Endothelial cell (in vitro differentiated cells): ENCODE data around the gene ZMYM4. TPM values are rescaled to one million over a fixed set of nuclear protein-coding genes. Genes with fewer than 3 reads are reported as not detected.

ENCODE experiments used
- DNase-seq: peaks from one replicate; pipeline ENCODE4 v3.0.0; 2021; ENCODE audit warnings: low spot score
- H3K27ac Mint-ChIP-seq: one replicate; pipeline ENCODE4 v1.8.0; 2021; ENCODE audit warnings: mixed read lengths, inconsistent platforms; ENCODE audit not compliant: unreplicated experiment
- H3K27me3 Mint-ChIP-seq: one replicate; pipeline ENCODE4 v1.8.0; 2021; ENCODE audit warnings: mild to moderate bottlenecking, moderate library complexity, mixed read lengths, inconsistent platforms; ENCODE audit not compliant: unreplicated experiment
- H3K36me3 Mint-ChIP-seq: one replicate; pipeline ENCODE4 v1.8.0; 2021; ENCODE audit warnings: mild to moderate bottlenecking, low read depth, mixed read lengths, inconsistent platforms; ENCODE audit not compliant: unreplicated experiment
- H3K4me1 Mint-ChIP-seq: one replicate; pipeline ENCODE4 v1.8.0; 2021; ENCODE audit warnings: mild to moderate bottlenecking, mixed read lengths, inconsistent platforms; ENCODE audit not compliant: unreplicated experiment
- H3K4me3 Mint-ChIP-seq: one replicate; pipeline ENCODE4 v1.8.0; 2021; ENCODE audit warnings: mild to moderate bottlenecking, mixed read lengths, inconsistent platforms; ENCODE audit not compliant: unreplicated experiment
- H3K9me3 Mint-ChIP-seq: one replicate; pipeline ENCODE4 v1.8.0; 2021; ENCODE audit warnings: mixed read lengths, inconsistent platforms; ENCODE audit not compliant: unreplicated experiment
- total RNA-seq: library from RNA; stranded (reverse); fragmentation: NEBNext Ultra II Directional; extraction: Animal tissue kit (Norgen Biotek cat#: 25700); gene quantifications from one replicate; pipeline ENCODE4 v1.2.1, GENCODE V29; 2021; ENCODE audit not compliant: unreplicated experiment
- TF ChIP-seq, protein P1 (sequence below): fragments of 200-600 bp; sonication (generic); IDR thresholded peaks from one replicate; pipeline ENCODE4 v1.5.0; 2021; ENCODE audit warnings: antibody characterized with exemption; ENCODE audit not compliant: unreplicated experiment

Gene ZMYM4
- total RNA-seq, 1 donor from 2014 or later = 102 TPM

DNA sequence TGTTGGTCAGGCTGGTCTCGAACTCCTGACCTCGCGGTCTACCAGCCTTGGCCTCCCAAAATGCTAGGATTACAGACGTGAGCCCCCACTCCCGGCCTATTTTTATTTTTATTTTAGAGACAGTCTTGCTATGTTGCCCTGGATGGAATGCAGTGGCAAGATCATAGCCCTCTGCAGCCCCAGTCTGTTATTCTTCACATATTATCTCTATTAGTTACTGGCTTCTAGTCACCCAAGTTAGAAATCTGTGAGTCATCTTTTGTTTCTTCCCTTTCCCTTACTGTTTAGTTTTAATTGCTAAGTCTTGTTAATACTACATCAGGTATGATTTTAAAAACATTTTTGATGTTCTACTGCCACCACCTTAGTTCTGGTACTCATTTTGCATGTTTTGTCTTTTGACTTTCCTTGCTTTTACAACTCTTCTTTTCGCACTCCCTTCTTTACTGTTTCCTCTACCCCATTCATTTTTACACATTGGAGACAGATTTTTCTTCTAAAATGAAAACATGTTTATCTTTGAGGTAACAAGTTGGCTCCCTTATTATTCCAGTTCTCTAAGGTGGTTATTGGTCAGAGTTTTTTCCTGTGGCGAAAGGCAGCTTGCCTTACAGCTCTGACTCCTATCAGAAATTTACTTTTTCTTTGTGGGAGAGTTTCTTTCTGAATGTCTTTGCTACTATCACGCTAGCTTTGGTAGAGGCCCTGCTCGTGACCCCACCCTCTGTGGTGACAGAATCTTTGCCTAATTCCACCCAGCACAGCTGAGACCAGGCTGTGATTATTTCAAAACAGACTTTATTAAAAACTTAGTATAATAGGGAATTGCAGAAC lies 19.5 kb downstream of the ZMYM4 start:
- no peak for DNase-seq
- TF ChIP-seq, protein P1, sequence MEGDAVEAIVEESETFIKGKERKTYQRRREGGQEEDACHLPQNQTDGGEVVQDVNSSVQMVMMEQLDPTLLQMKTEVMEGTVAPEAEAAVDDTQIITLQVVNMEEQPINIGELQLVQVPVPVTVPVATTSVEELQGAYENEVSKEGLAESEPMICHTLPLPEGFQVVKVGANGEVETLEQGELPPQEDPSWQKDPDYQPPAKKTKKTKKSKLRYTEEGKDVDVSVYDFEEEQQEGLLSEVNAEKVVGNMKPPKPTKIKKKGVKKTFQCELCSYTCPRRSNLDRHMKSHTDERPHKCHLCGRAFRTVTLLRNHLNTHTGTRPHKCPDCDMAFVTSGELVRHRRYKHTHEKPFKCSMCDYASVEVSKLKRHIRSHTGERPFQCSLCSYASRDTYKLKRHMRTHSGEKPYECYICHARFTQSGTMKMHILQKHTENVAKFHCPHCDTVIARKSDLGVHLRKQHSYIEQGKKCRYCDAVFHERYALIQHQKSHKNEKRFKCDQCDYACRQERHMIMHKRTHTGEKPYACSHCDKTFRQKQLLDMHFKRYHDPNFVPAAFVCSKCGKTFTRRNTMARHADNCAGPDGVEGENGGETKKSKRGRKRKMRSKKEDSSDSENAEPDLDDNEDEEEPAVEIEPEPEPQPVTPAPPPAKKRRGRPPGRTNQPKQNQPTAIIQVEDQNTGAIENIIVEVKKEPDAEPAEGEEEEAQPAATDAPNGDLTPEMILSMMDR = no peak
- no peaks in the 10 kb centered on the region for H3K27me3 Mint-ChIP-seq
- no peaks in the 10 kb centered on the region for H3K9me3 Mint-ChIP-seq
- H3K4me3 Mint-ChIP-seq = no peak overlapping the region
- H3K36me3 Mint-ChIP-seq = peaks cover 5% of the 10 kb centered on the region
- peaks cover 3% of the 10 kb centered on the region for H3K4me1 Mint-ChIP-seq
- no peak overlapping the region for H3K27ac Mint-ChIP-seq

DNA sequence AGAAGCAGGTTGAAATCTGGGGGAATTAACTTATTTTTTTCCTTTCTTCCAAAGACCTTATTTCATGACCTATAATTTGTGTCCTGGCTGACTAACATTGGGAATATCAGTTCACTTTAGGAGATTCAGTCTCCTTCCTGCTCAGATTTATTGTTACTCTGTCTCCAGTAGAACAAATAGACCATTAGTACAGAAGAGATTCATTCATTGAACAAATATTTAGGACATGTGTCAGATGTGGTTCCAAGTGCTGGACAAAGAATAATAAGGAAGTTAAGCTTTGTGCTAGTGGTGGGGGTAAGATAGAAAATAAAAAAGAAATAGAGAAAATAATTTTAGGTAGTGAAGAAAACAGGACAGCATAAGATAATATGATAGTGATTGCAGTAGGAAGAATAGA lies 20.3 kb downstream of the ZMYM4 start:
- Mint-ChIP-seq H3K4me3 (no peak overlapping the region), H3K27ac (no peak overlapping the region), H3K9me3 (no peaks in the 10 kb centered on the region), H3K27me3 (no peaks in the 10 kb centered on the region), H3K4me1 (peaks cover 3% of the 10 kb centered on the region), H3K36me3 (peaks cover 5% of the 10 kb centered on the region)
- no peak for DNase-seq
- TF ChIP-seq, protein P1 = no peak

DNA sequence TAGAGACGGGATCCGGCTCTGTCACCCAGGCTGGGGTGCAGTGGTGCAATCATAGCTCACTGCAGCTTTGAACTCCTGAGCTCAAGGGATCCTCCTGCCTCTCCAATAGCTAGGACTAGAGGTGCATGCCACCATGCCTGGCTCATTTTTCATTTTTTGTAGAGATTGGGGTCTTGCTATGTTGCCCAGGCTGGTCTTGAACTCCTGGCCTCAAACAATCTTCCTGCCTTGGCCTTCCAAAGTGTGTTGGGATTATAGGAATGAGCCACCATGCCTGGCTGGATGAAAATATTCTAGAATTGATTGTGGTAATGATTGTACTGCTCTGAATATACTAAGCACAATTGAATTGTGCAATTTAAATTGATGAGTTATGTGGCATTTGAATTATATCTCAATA lies 21.9 kb downstream of the ZMYM4 start:
- Mint-ChIP-seq H3K36me3 (no peaks in the 10 kb centered on the region), H3K9me3 (no peaks in the 10 kb centered on the region), H3K27ac (no peak overlapping the region), H3K4me3 (no peak overlapping the region), H3K27me3 (no peaks in the 10 kb centered on the region), H3K4me1 (peaks cover 3% of the 10 kb centered on the region)
- TF ChIP-seq, protein P1 = no peak
- no peak for DNase-seq

DNA sequence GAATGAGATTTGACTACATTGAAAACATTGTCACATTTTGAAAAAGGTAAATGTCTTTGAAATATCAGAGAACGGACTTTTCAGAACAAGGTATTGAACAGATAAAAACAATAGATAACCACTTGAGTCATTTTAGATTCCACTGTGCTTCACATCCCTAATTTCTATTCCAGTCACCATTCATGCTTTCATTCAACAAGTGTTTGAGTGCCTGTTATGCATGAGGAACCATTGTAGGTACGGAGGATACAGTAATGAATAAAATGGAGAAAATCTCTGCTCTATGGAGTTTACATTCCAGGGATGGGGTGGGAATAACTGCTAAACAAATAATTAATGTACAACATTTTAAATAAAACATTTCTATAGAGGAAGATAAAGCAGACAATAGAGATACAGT lies 26.3 kb downstream of the ZMYM4 start:
- Mint-ChIP-seq H3K4me1 (peaks cover 7% of the 10 kb centered on the region), H3K27ac (no peak overlapping the region), H3K9me3 (no peaks in the 10 kb centered on the region), H3K36me3 (peaks cover 3% of the 10 kb centered on the region), H3K4me3 (no peak overlapping the region), H3K27me3 (no peaks in the 10 kb centered on the region)
- no peak for DNase-seq
- TF ChIP-seq, protein P1 = no peak

DNA sequence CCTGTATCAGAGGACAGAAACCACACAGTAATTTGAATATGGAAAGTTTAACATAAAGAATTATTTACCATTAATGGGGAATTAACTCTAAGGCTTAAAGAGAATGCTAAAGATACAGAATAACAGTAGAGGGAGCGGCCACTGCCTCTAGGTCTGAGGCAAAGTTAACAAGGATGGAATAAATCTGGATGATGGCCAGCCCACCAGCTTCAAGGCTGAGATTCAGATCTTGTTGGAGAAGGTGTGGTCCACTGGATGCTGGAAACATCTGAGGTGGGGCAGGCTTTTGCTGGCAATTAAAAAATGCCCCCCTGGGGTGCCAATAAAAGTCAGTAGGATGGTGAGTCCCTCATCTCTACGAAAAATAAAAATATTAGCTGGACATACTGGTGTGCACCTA lies 29.4 kb downstream of the ZMYM4 start:
- TF ChIP-seq, protein P1 = no peak
- no peak for DNase-seq
- Mint-ChIP-seq H3K4me3 (no peak overlapping the region), H3K27ac (no peak overlapping the region), H3K9me3 (no peaks in the 10 kb centered on the region), H3K4me1 (peaks cover 10% of the 10 kb centered on the region), H3K36me3 (peaks cover 3% of the 10 kb centered on the region), H3K27me3 (no peaks in the 10 kb centered on the region)
